GM12892 (cell line): Measurements from ENCODE around the gene MYO16.

Experiments
- DNase-seq: peaks from one replicate; pipeline ENCODE4 v3.0.0; 2011; ENCODE audit not compliant: insufficient read length
- FAIRE-seq: peaks from 2 replicates; lab custom pipeline; 2011; peaks lifted over from hg19 to GRCh38; lab: Jason Lieb, UNC
- POLR2A ChIP-seq: IDR thresholded peaks from 2 replicates; pipeline ENCODE4 v1.6.1; 2011; ENCODE audit warnings: low read depth, low read length, control low read depth
- POLR2AphosphoS5 ChIP-seq: IDR thresholded peaks from 2 replicates; pipeline ENCODE4 v1.6.1; 2011; ENCODE audit warnings: low read depth, low read length, control low read depth
- TAF1 ChIP-seq: IDR thresholded peaks from 2 replicates; pipeline ENCODE4 v1.6.1; 2011; ENCODE audit warnings: low read depth, mild to moderate bottlenecking, control low read depth, low read length, borderline replicate concordance

MYO16 gene

DNA sequence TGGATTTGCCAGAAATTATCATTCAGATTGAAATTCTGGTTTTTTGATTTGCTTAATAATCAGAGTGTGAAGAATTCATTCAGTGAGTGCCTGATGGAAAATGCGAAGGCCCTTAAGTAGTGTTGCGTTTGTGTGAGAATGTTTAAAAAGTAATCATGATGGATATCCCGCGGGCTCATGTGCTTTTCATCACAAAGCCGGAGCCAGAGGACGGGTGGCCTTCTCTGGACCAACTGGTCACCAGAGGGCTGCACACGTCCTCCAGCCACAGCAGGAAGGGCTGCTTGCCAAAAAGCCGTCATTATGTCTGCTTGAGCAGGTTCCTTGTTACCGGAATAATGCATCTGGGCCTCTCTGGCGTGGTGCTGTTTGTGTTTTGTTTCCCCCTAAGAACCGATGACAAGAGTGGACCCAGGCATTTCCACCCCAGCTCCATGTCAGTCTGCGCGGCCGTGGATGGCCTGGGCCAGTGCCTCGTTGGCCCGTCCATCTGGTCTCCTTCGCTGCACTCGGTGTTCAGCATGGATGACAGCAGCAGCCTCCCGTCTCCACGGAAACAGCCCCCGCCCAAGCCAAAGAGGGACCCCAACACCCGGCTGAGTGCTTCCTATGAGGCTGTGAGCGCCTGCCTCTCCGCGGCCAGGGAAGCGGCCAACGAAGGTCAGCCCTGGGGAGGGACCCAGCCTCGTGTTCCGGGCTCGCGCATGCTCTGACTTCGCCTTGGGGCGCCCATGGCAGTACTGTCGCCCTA lies 497.7 kb downstream of the MYO16 start:
- FAIRE-seq, result no peak
- DNase-seq, result no peak
- TF ChIP-seq TAF1, result no peak
- no peak for TF ChIP-seq POLR2AphosphoS5
- TF ChIP-seq POLR2A, result no peak

DNA sequence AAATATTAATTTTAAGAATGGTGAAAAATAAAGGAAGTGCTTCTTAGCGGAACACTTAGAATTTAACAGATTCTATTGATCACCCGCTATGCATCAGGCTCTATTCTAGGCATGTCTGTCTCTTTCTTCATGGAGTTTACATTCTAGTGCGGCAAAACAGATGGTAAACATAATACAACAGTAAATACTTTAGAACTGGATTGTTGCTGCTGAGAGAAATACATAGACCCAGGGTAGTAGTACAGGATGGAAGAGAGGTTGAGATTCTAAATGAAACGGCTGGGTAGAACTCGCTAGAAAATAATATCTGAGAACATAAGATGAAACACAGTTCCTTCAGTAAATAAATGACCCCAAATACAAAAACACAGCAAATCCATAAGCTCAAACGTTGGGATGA lies 498.7 kb downstream of the MYO16 start:
- FAIRE-seq, result no peak

DNA sequence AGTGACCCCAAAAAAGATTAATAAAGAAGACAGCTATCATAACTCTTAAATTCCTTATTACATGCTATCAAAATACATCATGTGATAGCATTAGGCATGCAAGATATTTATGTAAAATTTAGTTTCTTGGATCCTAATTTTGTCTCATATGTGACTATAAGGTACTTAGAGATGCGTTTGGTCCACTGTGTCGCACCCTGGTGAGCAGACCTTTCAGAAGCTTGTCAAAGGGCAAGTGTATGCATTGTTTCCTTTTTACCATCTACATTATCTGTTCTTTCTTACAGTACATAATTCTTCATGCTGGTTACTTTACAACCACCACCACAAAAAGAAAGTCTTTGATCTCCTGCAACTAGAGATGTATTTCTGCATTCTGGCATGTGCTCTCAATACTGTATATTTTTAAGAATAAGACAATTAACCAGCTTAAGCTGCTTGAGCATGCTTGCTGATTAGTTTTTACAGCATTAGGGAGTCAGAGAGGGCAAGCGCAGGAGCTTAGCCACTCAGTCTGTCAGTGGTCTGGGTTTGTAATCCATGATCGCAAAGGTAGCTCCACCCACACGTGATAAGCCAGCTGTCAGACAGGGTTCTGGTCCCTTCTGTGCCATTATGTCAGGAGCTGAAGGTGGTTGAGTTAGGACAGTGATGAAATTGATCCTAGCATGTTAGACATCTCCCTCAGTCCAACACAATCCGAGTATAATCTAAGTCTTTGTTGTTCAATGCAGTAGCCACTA lies 500.9 kb downstream of the MYO16 start:
- TF ChIP-seq TAF1 (no peak), POLR2A (no peak), POLR2AphosphoS5 (no peak)
- no peak for FAIRE-seq
- no peak for DNase-seq

More for the DNA sequence above, 498.7 kb downstream of the MYO16 start:
- TF ChIP-seq TAF1 (no peak), POLR2AphosphoS5 (no peak), POLR2A (no peak)
- no peak for DNase-seq

DNA sequence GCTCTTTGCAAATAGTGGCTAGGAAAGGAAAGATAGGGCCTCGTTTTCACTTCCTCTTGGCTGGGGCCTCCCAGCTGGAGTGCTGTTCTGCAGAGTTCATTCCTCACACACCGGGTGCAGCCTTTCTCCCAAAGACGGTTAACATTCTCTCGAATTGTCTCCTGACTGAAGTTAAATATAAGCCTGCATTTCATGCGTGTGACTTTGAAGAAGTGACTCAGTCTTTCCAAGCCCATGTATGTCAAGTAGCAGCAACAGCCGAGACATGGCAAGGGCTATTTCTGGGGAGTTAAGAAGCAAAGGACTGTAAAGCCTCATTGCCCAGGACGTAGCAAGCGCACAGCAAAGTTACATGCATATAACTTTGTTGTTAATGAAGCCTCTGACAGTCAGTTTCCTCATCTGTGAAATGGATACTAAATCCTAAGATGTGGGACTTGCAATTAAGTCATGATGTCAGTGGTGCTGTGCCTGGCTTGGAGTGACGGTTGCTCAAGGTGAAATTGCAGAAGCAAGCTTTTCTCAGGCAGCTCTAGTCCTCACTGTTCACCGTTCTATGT lies 502.4 kb downstream of the MYO16 start:
- peak; percentile 40 for FAIRE-seq
- no peak for DNase-seq
- no peak for TF ChIP-seq TAF1
- no peak for TF ChIP-seq POLR2AphosphoS5
- TF ChIP-seq POLR2A, result no peak

DNA sequence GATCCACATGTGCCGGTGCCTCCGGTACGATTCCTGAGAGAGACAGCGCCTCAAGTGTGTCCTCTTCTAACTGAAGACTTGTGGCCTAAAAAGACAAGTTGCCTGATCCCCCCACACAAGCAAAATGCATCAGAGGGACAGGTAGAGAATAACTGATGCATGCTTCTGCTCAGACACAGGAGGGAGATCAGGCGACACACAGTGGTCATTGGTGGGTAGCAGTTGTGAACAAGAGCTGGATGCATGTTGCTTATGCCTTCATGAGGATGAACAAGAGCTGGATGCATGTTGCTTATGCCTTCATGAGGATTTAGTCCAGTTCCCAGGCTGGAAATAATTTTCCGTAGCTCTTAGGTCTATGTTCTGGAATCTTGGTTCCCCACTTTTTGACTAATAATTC lies 505.6 kb downstream of the MYO16 start:
- FAIRE-seq (no peak), DNase-seq (no peak)
- TF ChIP-seq POLR2AphosphoS5, result no peak
- TF ChIP-seq TAF1, result no peak
- TF ChIP-seq POLR2A, result no peak

DNA sequence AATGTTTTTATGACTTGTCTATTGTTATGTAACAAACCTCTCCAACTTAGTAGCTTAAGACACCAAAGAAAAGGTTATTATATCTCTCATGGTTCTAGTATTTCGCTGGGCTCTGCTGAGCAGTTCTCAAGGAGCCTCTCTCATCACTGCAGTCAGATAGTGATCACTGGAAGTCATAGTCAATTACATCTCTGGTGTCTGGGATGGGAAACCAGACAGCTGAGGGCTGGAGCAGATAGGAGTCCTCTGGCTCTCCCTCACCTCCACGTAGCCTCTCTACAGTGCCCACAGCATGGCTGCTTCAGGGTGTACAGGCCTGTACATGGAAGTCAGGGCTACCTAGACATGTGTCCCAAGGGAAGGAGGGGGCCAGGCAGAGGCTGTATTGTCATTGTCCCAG lies 507.5 kb downstream of the MYO16 start:
- FAIRE-seq (no peak), DNase-seq (no peak)
- TF ChIP-seq TAF1 (no peak), POLR2A (no peak), POLR2AphosphoS5 (no peak)

DNA sequence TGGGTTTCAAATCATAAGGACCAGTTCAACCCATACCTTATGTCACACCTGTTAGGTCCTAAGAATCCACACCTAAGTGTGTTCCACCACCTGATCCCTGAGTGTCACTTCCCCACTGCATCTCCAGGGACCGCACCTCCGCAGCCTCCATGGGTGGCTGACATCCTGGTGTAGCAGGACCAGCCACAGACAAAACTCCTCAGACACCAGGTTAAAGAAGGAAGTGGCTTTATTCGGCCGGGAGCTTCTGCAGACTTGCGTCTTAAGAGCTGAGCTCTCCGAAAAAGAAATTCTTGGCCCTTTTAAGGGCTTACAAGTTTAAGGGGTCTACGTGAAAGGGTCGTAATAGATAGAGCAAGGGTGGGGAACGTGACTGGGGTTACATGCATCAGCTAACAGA lies 509.9 kb downstream of the MYO16 start:
- TF ChIP-seq TAF1 (no peak), POLR2AphosphoS5 (no peak), POLR2A (no peak)
- FAIRE-seq (no peak), DNase-seq (no peak)

DNA sequence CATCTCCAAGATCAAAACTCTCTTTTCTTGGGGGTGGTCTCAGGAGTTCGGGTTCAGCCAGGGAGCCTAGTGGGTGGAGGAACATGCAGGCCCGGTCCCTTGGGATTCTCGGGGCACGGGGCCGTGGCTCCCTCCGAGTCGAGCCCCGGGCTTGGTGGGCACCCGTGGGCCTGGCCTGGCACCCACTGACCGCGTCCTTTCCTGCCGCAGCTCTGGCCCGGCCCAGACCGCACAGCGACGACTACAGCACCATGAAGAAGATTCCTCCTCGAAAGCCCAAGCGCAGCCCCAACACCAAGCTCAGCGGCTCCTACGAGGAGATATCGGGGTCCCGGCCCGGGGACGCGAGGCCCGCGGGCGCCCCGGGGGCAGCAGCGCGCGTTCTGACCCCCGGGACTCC lies 510.6 kb downstream of the MYO16 start:
- DNase-seq (no peak), FAIRE-seq (no peak)
- no peak for TF ChIP-seq POLR2AphosphoS5
- TF ChIP-seq POLR2A, result no peak
- no peak for TF ChIP-seq TAF1

DNA sequence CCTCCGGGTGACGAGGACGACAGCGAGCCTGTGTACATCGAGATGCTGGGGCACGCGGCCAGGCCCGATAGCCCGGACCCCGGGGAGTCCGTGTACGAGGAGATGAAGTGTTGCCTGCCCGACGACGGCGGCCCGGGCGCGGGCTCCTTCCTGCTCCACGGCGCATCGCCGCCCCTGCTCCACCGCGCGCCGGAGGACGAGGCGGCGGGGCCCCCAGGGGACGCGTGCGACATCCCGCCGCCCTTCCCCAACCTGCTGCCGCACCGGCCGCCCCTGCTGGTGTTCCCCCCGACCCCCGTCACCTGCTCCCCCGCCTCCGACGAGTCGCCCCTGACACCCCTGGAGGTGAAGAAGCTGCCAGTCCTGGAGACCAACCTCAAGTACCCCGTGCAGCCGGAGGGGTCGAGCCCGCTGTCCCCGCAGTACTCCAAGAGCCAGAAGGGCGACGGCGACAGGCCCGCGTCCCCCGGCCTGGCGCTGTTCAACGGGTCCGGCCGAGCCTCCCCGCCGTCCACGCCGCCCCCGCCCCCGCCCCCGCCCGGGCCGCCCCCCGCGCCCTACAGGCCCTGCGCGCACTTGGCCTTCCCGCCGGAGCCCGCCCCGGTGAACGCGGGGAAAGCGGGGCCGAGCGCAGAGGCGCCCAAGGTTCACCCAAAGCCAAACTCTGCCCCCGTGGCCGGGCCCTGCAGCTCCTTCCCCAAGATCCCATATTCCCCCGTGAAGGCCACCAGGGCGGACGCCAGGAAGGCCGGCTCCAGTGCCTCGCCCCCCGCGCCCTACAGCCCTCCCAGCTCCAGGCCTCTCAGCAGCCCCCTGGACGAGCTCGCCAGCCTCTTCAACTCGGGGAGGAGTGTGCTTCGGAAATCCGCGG lies 511.3 kb downstream of the MYO16 start:
- no peak for FAIRE-seq
- no peak for TF ChIP-seq POLR2AphosphoS5
- no peak for TF ChIP-seq TAF1

DNA sequence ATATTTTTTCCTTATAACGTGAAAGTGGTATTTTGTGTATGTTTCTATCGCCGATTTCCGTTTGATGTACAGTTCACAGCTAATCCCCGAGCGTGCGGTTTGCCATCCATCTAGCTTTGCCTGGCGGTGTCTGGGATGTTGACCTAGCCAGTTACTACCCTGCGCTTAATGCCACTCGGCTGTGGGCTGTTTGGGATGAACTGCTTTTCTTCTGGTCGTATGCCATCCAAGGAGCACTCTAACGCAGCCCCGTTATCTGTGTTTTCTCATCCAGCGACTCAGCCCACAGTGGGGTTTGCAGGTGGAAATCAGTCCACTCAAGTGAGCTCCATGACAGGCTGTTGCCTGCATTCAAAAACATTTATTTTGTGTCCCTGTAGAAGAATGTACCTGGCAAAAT lies 512.3 kb downstream of the MYO16 start:
- DNase-seq, result no peak
- no peak for FAIRE-seq
- TF ChIP-seq POLR2AphosphoS5 (no peak), TAF1 (no peak), POLR2A (no peak)

More for the DNA sequence above, 511.3 kb downstream of the MYO16 start:
- no peak for DNase-seq

DNA sequence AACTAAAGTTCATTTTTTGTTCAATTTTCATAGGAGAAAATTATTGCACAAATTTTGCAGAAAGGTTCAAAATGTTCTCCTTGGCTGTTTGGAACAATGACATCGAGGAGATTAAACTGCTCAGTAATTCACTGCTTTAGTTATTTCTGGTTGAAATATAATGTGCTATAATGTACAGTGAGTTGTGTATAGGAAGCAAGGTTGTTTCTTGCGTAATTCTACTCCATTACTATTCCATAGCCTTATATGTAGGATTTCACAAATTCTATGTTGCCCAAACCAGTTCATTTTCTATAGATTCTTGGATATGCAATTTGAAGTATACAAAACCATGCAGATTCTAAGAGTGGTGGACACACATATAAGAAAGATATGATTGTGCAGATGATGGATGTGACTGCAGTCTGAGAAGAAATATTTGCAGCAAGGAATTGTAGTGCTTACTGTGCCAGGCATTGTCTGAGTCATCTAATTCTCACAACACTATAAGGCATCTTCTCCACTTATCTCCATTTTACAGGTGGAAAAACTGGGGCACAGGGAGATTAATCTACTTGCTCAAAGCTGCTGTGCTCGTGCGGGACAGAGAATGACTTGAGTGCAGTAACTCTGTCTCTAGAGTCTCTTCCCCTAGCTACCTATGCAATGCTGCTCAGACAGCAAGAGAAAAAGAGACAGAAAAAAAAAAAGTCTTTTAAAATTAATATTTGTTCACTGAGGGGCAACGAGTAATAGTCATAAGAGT lies 515.5 kb downstream of the MYO16 start:
- no peak for TF ChIP-seq TAF1
- TF ChIP-seq POLR2A, result no peak
- no peak for TF ChIP-seq POLR2AphosphoS5
- DNase-seq (no peak), FAIRE-seq (no peak)

DNA sequence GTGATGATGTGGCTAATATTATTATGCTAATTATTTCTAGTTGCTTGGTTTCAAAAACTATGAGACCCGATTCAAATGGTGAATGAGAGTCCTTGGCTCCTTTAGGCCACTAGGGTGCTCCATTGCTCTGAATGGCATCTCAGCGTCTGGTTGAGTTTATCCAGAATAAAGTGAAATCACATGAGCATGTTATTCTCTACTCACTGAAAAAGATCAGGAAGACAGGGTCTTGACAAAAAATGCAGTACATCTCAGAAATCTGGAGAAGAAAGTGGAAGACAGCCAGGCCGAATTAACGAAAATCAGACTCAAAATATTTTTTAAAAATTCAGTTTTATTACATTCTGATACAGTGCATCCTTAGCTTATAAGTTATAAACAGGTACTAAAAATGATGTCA lies 516.2 kb downstream of the MYO16 start:
- no peak for FAIRE-seq
- no peak for DNase-seq
- TF ChIP-seq TAF1 (no peak), POLR2AphosphoS5 (no peak), POLR2A (no peak)
